HEK293 (cell line): ENCODE measurements around the gene TMEM255B.

Experiments used
- CTCF ChIA-PET: fragments of 350-600 bp; formaldehyde crosslinking; extraction: SDS; loops from one replicate; lab custom pipeline; 2021; ENCODE audit warnings: antibody characterized with exemption; lab: Yijun Ruan, JAX
- POLR2A ChIA-PET: fragments of 300-600 bp; formaldehyde crosslinking; extraction: SDS; loops from one replicate; lab custom pipeline; 2020; ENCODE audit warnings: antibody characterized with exemption, inconsistent platforms; lab: Yijun Ruan, JAX
- H3K27ac ChIP-seq: fragments of 200-500 bp; sonication (Bioruptor generic); 2 replicates; pipeline ENCODE4 v1.5.1; 2014; ENCODE audit warnings: low read depth, low read length, control low read depth, inconsistent platforms; ENCODE audit errors: extremely low read depth
- H3K36me3 ChIP-seq, 2 experiments: fragments of 200-500 bp in 1 of 2; sonication (Bioruptor generic) in 1 of 2; 1 replicate in 1 of 2; 2 replicates in 1 of 2; pipeline ENCODE4 v1.5.1; 2014 to 2017; ENCODE audit warnings: inconsistent platforms in 2 of 2, low read length in 2 of 2; ENCODE audit not compliant: control insufficient read depth in 2 of 2, insufficient read depth in 1 of 2
- H3K4me1 ChIP-seq: fragments of 200-500 bp; sonication (Bioruptor generic); 2 replicates; pipeline ENCODE4 v1.5.1; 2014; ENCODE audit warnings: mild to moderate bottlenecking, low read length, inconsistent platforms; ENCODE audit not compliant: control insufficient read depth, insufficient read depth
- H3K4me3 ChIP-seq: 2 replicates; pipeline ENCODE4 v1.5.1; 2011; ENCODE audit warnings: low read depth, mild to moderate bottlenecking, control low read depth, low read length, moderate library complexity
- H3K9me3 ChIP-seq: fragments of 200-500 bp; sonication (Bioruptor generic); 2 replicates; pipeline ENCODE4 v1.5.1; 2014; ENCODE audit warnings: low read depth, low read length, inconsistent platforms; ENCODE audit not compliant: control insufficient read depth, insufficient read depth
- EGR2 ChIP-seq: fragments of 450-650 bp; formaldehyde crosslinking; IDR thresholded peaks from 2 replicates; pipeline ENCODE4 v1.5.1; 2016; ENCODE audit warnings: low read depth, missing biosample characterization, missing genetic modification characterization
- GLIS1 ChIP-seq: fragments of 450-650 bp; formaldehyde crosslinking; IDR thresholded peaks from 2 replicates; pipeline ENCODE4 v1.5.1; 2016; ENCODE audit warnings: missing biosample characterization, missing genetic modification characterization
- INSM2 ChIP-seq: fragments of 450-650 bp; formaldehyde crosslinking; IDR thresholded peaks from 2 replicates; pipeline ENCODE4 v1.5.1; 2016; ENCODE audit warnings: missing biosample characterization, missing genetic modification characterization
- SCRT1 ChIP-seq: fragments of 450-650 bp; formaldehyde crosslinking; IDR thresholded peaks from 2 replicates; pipeline ENCODE4 v1.5.1; 2016; ENCODE audit warnings: missing biosample characterization, missing genetic modification characterization, borderline replicate concordance
- SCRT2 ChIP-seq: fragments of 450-650 bp; formaldehyde crosslinking; IDR thresholded peaks from 2 replicates; pipeline ENCODE4 v1.5.1; 2016; ENCODE audit warnings: missing biosample characterization, missing genetic modification characterization
- ZFHX2 ChIP-seq: fragments of 450-650 bp; formaldehyde crosslinking; conservative IDR thresholded peaks from 2 replicates; pipeline ENCODE4 v1.5.1; 2016; ENCODE audit warnings: missing biosample characterization, missing genetic modification characterization
- ZIC2 ChIP-seq: fragments of 450-650 bp; formaldehyde crosslinking; IDR thresholded peaks from 2 replicates; pipeline ENCODE4 v1.5.1; 2016; ENCODE audit warnings: missing biosample characterization, missing genetic modification characterization
- ZNF184 ChIP-seq: fragments of 450-650 bp; IDR thresholded peaks from 2 replicates; pipeline ENCODE4 v1.5.1; 2018; ENCODE audit warnings: missing biosample characterization, mild to moderate bottlenecking, missing genetic modification characterization
- ZNF266 ChIP-seq: fragments of 450-650 bp; formaldehyde crosslinking; IDR thresholded peaks from 2 replicates; pipeline ENCODE4 v1.5.1; 2016; ENCODE audit warnings: missing biosample characterization, missing genetic modification characterization, low read depth
- ZNF394 ChIP-seq: fragments of 450-650 bp; formaldehyde crosslinking; IDR thresholded peaks from 2 replicates; pipeline ENCODE4 v1.5.1; 2016; ENCODE audit warnings: missing biosample characterization, missing genetic modification characterization, mild to moderate bottlenecking, moderate library complexity, borderline replicate concordance
- ZNF596 ChIP-seq: fragments of 450-650 bp; IDR thresholded peaks from 2 replicates; pipeline ENCODE4 v1.5.0; 2018; ENCODE audit warnings: missing biosample characterization, mild to moderate bottlenecking, missing genetic modification characterization, moderate library complexity
- ZNF600 ChIP-seq: fragments of 450-650 bp; formaldehyde crosslinking; IDR thresholded peaks from 2 replicates; pipeline ENCODE4 v1.5.1; 2016; ENCODE audit warnings: missing biosample characterization, missing genetic modification characterization
- ZNF830 ChIP-seq: fragments of 450-650 bp; IDR thresholded peaks from 2 replicates; pipeline ENCODE4 v1.5.0; 2018; ENCODE audit warnings: missing biosample characterization, missing genetic modification characterization, low read depth, mild to moderate bottlenecking, moderate library complexity
- ZSCAN30 ChIP-seq: fragments of 450-650 bp; IDR thresholded peaks from 2 replicates; pipeline ENCODE4 v1.5.1; 2018; ENCODE audit warnings: missing biosample characterization, mild to moderate bottlenecking, missing genetic modification characterization, moderate library complexity

TMEM255B gene

GRCh38 chr13:113845055-113845454 is 86.0 kb downstream of the TMEM255B start:
- CTCF ChIA-PET = no interaction called here
- POLR2A ChIA-PET = no interaction called here
- Histone ChIP-seq H3K27ac (no peak overlapping the region), H3K9me3 (no peaks in the 10 kb centered on the region), H3K4me1 (no peaks in the 10 kb centered on the region), H3K4me3 (no peak overlapping the region), H3K36me3 (peaks cover 0 to 3% of the 10 kb centered on the region in 2 experiments; a peak in 1 of 3 replicates)
- TF ChIP-seq EGR2 (tag by site-specific recombination) = peak; percentile 53
- TF ChIP-seq ZNF394 (tag by site-specific recombination) = no peak
- TF ChIP-seq GLIS1 (tag by site-specific recombination) = no peak
- peak; percentile 71 for TF ChIP-seq ZFHX2 (tag by site-specific recombination)
- TF ChIP-seq ZNF266 (tag by site-specific recombination) = no peak

DNA sequence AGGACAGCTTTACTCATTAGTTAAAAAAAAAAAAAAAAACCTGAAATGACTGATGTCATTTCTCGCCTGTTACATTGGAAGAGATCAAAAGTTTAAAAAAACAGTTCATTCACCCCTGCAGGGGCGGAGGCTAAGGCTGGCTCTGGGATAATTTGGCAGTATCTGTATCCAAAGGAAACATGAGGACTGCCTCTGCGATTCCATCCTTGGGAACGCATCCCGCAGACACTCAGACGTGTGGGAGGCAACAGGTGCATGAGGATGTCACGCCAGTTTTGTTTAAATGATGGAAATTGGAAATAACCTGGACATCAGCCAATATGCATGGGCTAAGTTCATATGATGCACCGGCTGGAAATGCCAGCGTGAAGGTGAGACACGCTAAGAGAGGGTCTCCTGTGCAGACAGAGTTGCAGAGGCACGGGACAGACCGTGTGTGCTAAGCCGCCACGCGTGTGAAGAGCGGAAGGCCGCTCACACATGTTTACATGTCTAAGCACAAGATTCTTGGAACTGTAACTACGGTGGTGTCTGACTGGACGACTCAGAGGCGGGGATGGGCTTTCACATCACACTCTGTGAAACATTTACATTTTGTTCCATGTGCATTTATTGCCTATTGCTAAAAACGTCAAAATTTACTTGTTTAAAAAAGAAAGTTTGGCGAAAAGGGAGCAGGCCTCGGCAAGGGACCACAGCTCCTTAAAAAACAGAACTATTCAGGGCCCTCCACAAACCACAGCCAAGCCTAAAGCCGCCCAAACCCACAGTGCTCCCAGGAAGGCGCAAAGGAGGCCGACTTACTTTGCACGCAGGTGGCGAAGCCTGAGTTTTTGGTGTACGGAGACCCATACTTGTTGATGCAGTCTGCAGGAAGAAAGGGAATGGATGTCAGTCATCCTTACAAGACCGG is 87.0 kb downstream of the TMEM255B start:
- Histone ChIP-seq H3K4me1 (no peaks in the 10 kb centered on the region), H3K9me3 (no peaks in the 10 kb centered on the region), H3K27ac (no peak overlapping the region), H3K36me3 (peaks cover 0 to 3% of the 10 kb centered on the region in 2 experiments; a peak in 1 of 3 replicates), H3K4me3 (no peak overlapping the region)
- ChIA-PET CTCF (interaction anchor here (0.7 kb wide), 1 partner anchor 590 kb away, joined by 3 read pairs; no protein-coding TSS in a partner anchor), POLR2A (interaction anchor here (1.1 kb wide), 1 partner anchor 8 kb away, joined by 3 read pairs; no protein-coding TSS in a partner anchor)
- TF ChIP-seq ZSCAN30 (no peak), ZNF596 (tag by site-specific recombination) (no peak), SCRT2 (tag by site-specific recombination) (peak; percentile 89), ZNF184 (tag by site-specific recombination) (no peak), SCRT1 (tag by site-specific recombination) (peak; percentile 68; the same call in 1 of the 2 replicates), INSM2 (tag by site-specific recombination) (no peak)

GRCh38 chr13:113846636-113847318 is 87.8 kb downstream of the TMEM255B start:
- Histone ChIP-seq H3K36me3 (peaks cover 0 to 3% of the 10 kb centered on the region in 2 experiments; a peak in 1 of 3 replicates), H3K4me1 (no peaks in the 10 kb centered on the region), H3K27ac (no peak overlapping the region), H3K9me3 (no peaks in the 10 kb centered on the region), H3K4me3 (no peak overlapping the region)
- ChIA-PET POLR2A (interaction anchor here (1.1 kb wide), 1 partner anchor 9 kb away, joined by 3 read pairs; no protein-coding TSS in a partner anchor), CTCF (interaction anchor here (0.7 kb wide), 1 partner anchor 591 kb away, joined by 3 read pairs; no protein-coding TSS in a partner anchor)
- TF ChIP-seq ZNF600 (tag by site-specific recombination) = 0 out of 2 replicates have a peak, but pooled peaks have one; percentile 42
- TF ChIP-seq ZIC2 (tag by site-specific recombination) = peak; percentile 66
- no peak for TF ChIP-seq ZNF830 (tag by site-specific recombination)
